HepG2 (cell line): ENCODE measurements around the gene ESPNL. TPM values are rescaled to one million over a fixed set of nuclear protein-coding genes. Genes with fewer than 3 reads are reported as not detected.

Experiments
- ATAC-seq: fragments of 200-7000 bp; cut with Tn5 transposase; 3 replicates; pipeline ENCODE4 v1.9.1; 2020; ENCODE audit warnings: mild to moderate bottlenecking, moderate library complexity
- BruUV-seq: library from RNA; stranded (reverse); fragments of 400-500 nt; replicated peaks from 2 replicates; lab custom pipeline; 2021; lab: Mats Ljungman, UMichigan
- CTCF ChIA-PET: fragments of 300-600 bp; formaldehyde crosslinking; extraction: SDS; loops from one replicate; lab custom pipeline; 2021; ENCODE audit warnings: low total read pairs, inconsistent platforms, low intra/inter-chr PET ratio; lab: Yijun Ruan, JAX
- POLR2A ChIA-PET: fragments of 350-600 bp; sonication (Branson Sonifier 250); formaldehyde crosslinking; loops from one replicate; lab custom pipeline; 2020; ENCODE audit warnings: antibody characterized with exemption, inconsistent platforms; lab: Yijun Ruan, JAX
- DNase-seq: peaks from one replicate; pipeline ENCODE4 v3.0.0-alpha.2; 2015; ENCODE audit warnings: low spot score
- FAIRE-seq: peaks from 3 replicates; lab custom pipeline; 2011; peaks lifted over from hg19 to GRCh38; lab: Jason Lieb, UNC
- H2AFZ ChIP-seq: one replicate; pipeline ENCODE4 v1.6.1; 2011; ENCODE audit warnings: low read length, inconsistent platforms
- H3K27ac ChIP-seq: fragments of 300-600 bp; 3 replicates; pipeline ENCODE4 v1.8.0; 2011; ENCODE audit warnings: mixed run types, mild to moderate bottlenecking, mixed read lengths, low read length, inconsistent platforms; ENCODE audit not compliant: insufficient read depth; ENCODE audit errors: extremely low read length
- H3K27me3 ChIP-seq, 2 experiments: fragments of 200-600 bp in 1 of 2; 2 replicates in 1 of 2; 3 replicates in 1 of 2; pipeline versions ENCODE4 v1.6.0 to v1.8.0; 2011; ENCODE audit warnings: low read length in 2 of 2, mild to moderate bottlenecking in 2 of 2, moderate library complexity in 2 of 2, inconsistent platforms in 1 of 2; ENCODE audit not compliant: insufficient read depth in 2 of 2, control insufficient read depth in 1 of 2
- H3K36me3 ChIP-seq, 2 experiments: fragments of 200-600 bp in 1 of 2; replicated peaks in 1 of 2; 2 replicates in 1 of 2; 3 replicates in 1 of 2; pipeline versions ENCODE4 v1.5.1 to v1.8.0; 2011; ENCODE audit warnings: low read length in 2 of 2, inconsistent platforms in 1 of 2; ENCODE audit not compliant: insufficient read depth in 2 of 2, control insufficient read depth in 1 of 2
- H3K4me1 ChIP-seq: 2 replicates; pipeline ENCODE4 v1.5.1; 2012; ENCODE audit warnings: low read length, inconsistent platforms; ENCODE audit not compliant: insufficient read depth
- H3K4me2 ChIP-seq: 2 replicates; pipeline ENCODE4 v1.6.0; 2011; ENCODE audit warnings: low read depth, low read length, inconsistent platforms
- H3K4me3 ChIP-seq, 3 experiments: fragments of 200-600 bp in 1 of 3; sonication (generic), shearing (Covaris generic) in 1 of 3; replicated peaks in 1 of 3; 2 replicates each; pipeline ENCODE4 v1.5.1; 2011 to 2016; ENCODE audit warnings: low read length in 3 of 3, inconsistent platforms in 2 of 3, low read depth in 2 of 3, mild to moderate bottlenecking in 2 of 3, control low read depth in 1 of 3, mixed read lengths in 1 of 3; ENCODE audit not compliant: insufficient read depth in 1 of 3
- H3K79me2 ChIP-seq: one replicate; pipeline ENCODE4 v1.6.1; 2011; ENCODE audit warnings: low read length, inconsistent platforms; ENCODE audit not compliant: insufficient read depth
- H3K9ac ChIP-seq: 2 replicates; pipeline ENCODE4 v1.6.0; 2011; ENCODE audit warnings: mild to moderate bottlenecking, low read depth, low read length, inconsistent platforms; ENCODE audit not compliant: insufficient read depth
- H3K9me3 ChIP-seq: 2 replicates; pipeline ENCODE4 v1.5.1; 2012; ENCODE audit warnings: mild to moderate bottlenecking, low read length
- H4K20me1 ChIP-seq: 2 replicates; pipeline ENCODE4 v1.6.0; 2011; ENCODE audit warnings: inconsistent platforms, mild to moderate bottlenecking, low read length, moderate library complexity; ENCODE audit not compliant: insufficient read depth
- HNRNPL ChIP-seq: fragments of 200-400 bp; formaldehyde crosslinking; IDR thresholded peaks from 2 replicates; pipeline ENCODE4 v1.6.1; 2017; ENCODE audit warnings: mild to moderate bottlenecking, low read depth, low read length
- ISL2 ChIP-seq: sonication (generic); formaldehyde crosslinking; IDR thresholded peaks from 2 replicates; pipeline ENCODE4 v1.5.0; 2020; ENCODE audit warnings: missing genetic modification reagents
- SRSF9 ChIP-seq: fragments of 200-400 bp; formaldehyde crosslinking; IDR thresholded peaks from 2 replicates; pipeline ENCODE4 v1.6.1; 2018; ENCODE audit warnings: borderline replicate concordance, mild to moderate bottlenecking, low read depth, low read length; ENCODE audit not compliant: insufficient read depth, poor library complexity, severe bottlenecking
- YEATS2 ChIP-seq: sonication (generic); formaldehyde crosslinking; IDR thresholded peaks from 2 replicates; pipeline ENCODE4 v1.4.0; 2020; ENCODE audit warnings: missing genetic modification reagents, borderline replicate concordance
- WGBS: methylation state at CpG from one replicate; pipeline ENCODE4 v1.1.6; 2017; ENCODE audit warnings: low lambda C conversion rate; 5-methylcytosine and 5-hydroxymethylcytosine counted together
- in situ Hi-C: cut with HindIII; loops from 2 replicates; pipeline ENCODE4 v1.10.0; 2017; ENCODE audit warnings: low pct_unique_long_range_greater_than_20kb; ENCODE audit not compliant: extremely low pct_ligation_motif_present
- intact Hi-C: fragments of 100-400 bp; cut with micrococcal nuclease; formaldehyde crosslinking; loops from one replicate; pipeline ENCODE4 v1.10.0; 2022; ENCODE audit not compliant: unreplicated experiment
- polyA plus RNA-seq, 8 experiments: library from polyadenylated mRNA; depleted of rRNA in 3 of 8; stranded (reverse) in 7 of 8; unstranded in 1 of 8; fragments of >200 nt; fragmentation: Illumina TruSeq in 4 of 8; extraction: Trizol in 4 of 8; gene quantifications; 2 replicates each; pipeline versions ENCODE4 v1.2.1 to v1.2.3, GENCODE V29; 2011 to 2016; ENCODE audit warnings: low read depth in 4 of 8, missing spikeins in 1 of 8, mixed read lengths in 1 of 8; ENCODE audit not compliant: insufficient read depth in 1 of 8
- total RNA-seq, 5 experiments: library from RNA; depleted of rRNA; stranded (reverse); fragments of >200 nt; fragmentation: Illumina TruSeq; extraction: Trizol; gene quantifications; 2 replicates each; pipeline ENCODE4 v1.2.3, GENCODE V29; 2016; ENCODE audit warnings: low read depth in 1 of 5
- TF ChIP-seq, protein P1 (sequence below): sonication (generic); formaldehyde crosslinking; IDR thresholded peaks from 2 replicates; pipeline ENCODE4 v1.8.0; 2022; ENCODE audit warnings: mild to moderate bottlenecking, missing genetic modification reagents, moderate library complexity
- TF ChIP-seq, protein P2 (sequence below): sonication (generic); formaldehyde crosslinking; IDR thresholded peaks from 2 replicates; pipeline ENCODE4 v1.5.1; 2020; ENCODE audit warnings: mild to moderate bottlenecking, missing genetic modification reagents
- TF ChIP-seq, protein P3 (sequence below): sonication (generic); formaldehyde crosslinking; IDR thresholded peaks from 2 replicates; pipeline ENCODE4 v1.8.1; 2023; ENCODE audit warnings: missing genetic modification reagents, mild to moderate bottlenecking, borderline replicate concordance
- TF ChIP-seq, protein P4 (sequence below): sonication (generic); formaldehyde crosslinking; conservative IDR thresholded peaks from 2 replicates; pipeline ENCODE4 v1.8.1; 2023; ENCODE audit warnings: missing genetic modification reagents

Gene ESPNL
- total and polyA plus RNA-seq, 2 of the 13 experiments (the other 11 are each of a cell fraction or from before 2014, with no cell fraction given): 0.45 to 0.80 TPM

DNA sequence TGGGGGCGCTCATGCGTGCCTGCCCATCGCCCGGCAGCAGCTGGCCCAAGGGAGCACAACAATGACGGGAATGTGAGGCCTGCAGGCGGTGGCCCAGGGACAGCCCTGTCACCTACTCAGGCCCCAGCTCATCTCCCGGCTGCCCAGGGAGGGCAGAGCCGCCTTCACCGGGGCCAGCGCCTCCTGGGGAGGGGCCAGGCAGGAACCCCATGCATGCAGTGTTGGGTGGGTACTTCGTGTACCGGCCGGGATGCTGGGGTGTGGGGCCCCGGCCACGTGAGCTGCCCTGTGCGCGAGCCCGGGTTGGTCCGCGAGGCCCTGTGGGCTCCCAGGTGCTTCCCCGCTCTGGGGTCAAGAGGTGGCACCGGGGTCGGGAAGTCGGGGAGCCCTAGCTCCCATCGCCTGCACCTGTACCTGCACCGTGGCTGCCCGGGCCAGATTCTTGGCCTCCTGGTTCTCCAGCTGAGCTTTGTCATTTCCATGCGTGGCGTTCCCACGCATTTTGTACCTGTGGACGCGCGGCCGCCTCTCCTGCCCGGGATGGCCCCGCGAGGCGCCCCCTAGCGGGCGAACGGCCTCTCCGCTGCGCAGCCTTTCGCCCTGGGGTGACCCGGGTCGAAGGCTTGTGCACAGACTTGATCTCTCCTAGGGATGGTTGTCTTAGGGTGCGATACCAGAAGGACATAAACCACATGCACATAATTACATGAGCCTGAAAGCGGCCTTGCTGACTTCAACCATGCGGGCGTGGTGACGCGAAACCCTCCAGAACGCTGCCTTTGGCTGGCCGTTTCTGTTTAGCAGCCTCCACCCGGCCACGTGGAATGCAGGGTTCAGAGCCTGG is 39.3 kb downstream of the ESPNL start (continued):
- TF ChIP-seq, protein P1, sequence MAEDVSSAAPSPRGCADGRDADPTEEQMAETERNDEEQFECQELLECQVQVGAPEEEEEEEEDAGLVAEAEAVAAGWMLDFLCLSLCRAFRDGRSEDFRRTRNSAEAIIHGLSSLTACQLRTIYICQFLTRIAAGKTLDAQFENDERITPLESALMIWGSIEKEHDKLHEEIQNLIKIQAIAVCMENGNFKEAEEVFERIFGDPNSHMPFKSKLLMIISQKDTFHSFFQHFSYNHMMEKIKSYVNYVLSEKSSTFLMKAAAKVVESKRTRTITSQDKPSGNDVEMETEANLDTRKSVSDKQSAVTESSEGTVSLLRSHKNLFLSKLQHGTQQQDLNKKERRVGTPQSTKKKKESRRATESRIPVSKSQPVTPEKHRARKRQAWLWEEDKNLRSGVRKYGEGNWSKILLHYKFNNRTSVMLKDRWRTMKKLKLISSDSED (CRISPR knock-in tag): no peak
- TF ChIP-seq, protein P2, sequence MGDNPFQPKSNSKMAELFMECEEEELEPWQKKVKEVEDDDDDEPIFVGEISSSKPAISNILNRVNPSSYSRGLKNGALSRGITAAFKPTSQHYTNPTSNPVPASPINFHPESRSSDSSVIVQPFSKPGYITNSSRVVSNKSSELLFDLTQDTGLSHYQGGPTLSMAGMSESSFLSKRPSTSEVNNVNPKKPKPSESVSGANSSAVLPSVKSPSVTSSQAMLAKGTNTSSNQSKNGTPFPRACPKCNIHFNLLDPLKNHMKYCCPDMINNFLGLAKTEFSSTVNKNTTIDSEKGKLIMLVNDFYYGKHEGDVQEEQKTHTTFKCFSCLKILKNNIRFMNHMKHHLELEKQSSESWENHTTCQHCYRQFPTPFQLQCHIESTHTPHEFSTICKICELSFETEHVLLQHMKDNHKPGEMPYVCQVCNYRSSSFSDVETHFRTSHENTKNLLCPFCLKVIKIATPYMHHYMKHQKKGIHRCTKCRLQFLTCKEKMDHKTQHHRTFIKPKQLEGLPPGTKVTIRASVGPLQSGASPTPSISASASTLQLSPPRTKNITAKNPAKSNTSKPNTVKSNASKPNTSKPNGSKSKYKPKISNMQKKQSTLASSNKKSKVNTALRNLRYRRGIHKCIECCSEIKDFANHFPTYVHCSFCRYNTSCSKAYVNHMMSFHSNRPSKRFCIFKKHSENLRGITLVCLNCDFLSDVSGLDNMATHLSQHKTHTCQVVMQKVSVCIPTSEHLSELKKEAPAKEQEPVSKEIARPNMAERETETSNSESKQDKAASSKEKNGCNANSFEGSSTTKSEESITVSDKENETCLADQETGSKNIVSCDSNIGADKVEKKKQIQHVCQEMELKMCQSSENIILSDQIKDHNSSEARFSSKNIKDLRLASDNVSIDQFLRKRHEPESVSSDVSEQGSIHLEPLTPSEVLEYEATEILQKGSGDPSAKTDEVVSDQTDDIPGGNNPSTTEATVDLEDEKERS: no peak
- TF ChIP-seq SRSF9 (no peak), YEATS2 (CRISPR knock-in tag) (no peak)
- TF ChIP-seq, protein P3, sequence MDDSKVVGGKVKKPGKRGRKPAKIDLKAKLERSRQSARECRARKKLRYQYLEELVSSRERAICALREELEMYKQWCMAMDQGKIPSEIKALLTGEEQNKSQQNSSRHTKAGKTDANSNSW: no peak

DNA sequence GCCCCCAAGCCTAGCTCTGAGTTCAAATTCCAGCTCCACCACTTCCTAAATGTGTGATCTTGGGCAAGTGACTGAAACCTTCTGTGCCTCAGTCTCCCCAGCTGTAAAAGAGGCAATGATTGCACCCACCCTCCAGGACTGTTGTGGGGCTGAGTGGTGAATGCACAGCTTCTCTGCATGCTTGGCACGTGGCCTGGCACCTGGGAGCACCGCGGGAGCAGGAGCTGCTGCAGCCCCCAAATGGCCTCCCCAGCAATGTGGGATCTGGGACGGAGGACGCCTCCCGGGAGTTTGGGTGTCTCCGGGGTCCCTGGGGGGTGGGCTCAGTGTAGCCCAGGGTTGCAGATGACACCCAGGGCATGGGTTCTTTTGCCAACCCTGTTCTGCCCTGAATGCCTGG is 39.9 kb downstream of the ESPNL start:
- no peak for FAIRE-seq
- Histone ChIP-seq H3K27me3 (peaks cover 10 to 50% of the 10 kb centered on the region in 2 experiments), H3K4me1 (peaks cover 59% of the 10 kb centered on the region), H3K9ac (no peak overlapping the region), H3K79me2 (no peaks in the 10 kb centered on the region), H3K27ac (no peak overlapping the region), H3K9me3 (no peaks in the 10 kb centered on the region), H3K36me3 (no peaks in the 10 kb centered on the region)
- intact Hi-C loops (no loop called here), in situ Hi-C loops (no loop called here)
- WGBS: 33% methylated on average over 1 of the region's 7 CpGs
- POLR2A ChIA-PET: no interaction called here
- DNase-seq: no peak
- no peak for TF ChIP-seq ISL2 (CRISPR knock-in tag)
- 0 out of 2 replicates have a peak, but pooled peaks have one; percentile 9 for TF ChIP-seq HNRNPL
- TF ChIP-seq, protein P4, sequence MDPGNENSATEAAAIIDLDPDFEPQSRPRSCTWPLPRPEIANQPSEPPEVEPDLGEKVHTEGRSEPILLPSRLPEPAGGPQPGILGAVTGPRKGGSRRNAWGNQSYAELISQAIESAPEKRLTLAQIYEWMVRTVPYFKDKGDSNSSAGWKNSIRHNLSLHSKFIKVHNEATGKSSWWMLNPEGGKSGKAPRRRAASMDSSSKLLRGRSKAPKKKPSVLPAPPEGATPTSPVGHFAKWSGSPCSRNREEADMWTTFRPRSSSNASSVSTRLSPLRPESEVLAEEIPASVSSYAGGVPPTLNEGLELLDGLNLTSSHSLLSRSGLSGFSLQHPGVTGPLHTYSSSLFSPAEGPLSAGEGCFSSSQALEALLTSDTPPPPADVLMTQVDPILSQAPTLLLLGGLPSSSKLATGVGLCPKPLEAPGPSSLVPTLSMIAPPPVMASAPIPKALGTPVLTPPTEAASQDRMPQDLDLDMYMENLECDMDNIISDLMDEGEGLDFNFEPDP (CRISPR knock-in tag): 0 out of 2 replicates have a peak, but pooled peaks have one; percentile 57
- TF ChIP-seq, all 625 proteins: peak for 2
- Histone ChIP-seq H3K4me2 (no peak overlapping the region), H4K20me1 (no peaks in the 10 kb centered on the region), H3K4me3 (no peak overlapping the region), H2AFZ (no peak overlapping the region)
- no peak for ATAC-seq
- no TSS peak for BruUV-seq
- CTCF ChIA-PET: interaction anchor here (0.8 to 1.4 kb wide), 3 partner anchors 19 to 282 kb away, joined by 5 to 8 read pairs (median 6); no protein-coding TSS in a partner anchor
